ENCODE measurements around the gene TMEM98.
"Not testable (repeated sequence)": the region's sequence is repeated elsewhere in the genome, so short reads cannot be mapped to it uniquely, and the experiment has no call there.

The TMEM98 gene

GRCh38 chr17:32987868-32988267 lies 59.9 kb downstream of the TMEM98 start:
- not testable (repeated sequence) for DNase-seq

GRCh38 chr17:32988481-32989101 lies 60.6 kb downstream of the TMEM98 start:
- DNase-seq, result no peak

- DNase-seq, result no peak
Measured at GRCh38 chr17:32992321-32993033, 64.5 kb downstream of the TMEM98 start.

DNA sequence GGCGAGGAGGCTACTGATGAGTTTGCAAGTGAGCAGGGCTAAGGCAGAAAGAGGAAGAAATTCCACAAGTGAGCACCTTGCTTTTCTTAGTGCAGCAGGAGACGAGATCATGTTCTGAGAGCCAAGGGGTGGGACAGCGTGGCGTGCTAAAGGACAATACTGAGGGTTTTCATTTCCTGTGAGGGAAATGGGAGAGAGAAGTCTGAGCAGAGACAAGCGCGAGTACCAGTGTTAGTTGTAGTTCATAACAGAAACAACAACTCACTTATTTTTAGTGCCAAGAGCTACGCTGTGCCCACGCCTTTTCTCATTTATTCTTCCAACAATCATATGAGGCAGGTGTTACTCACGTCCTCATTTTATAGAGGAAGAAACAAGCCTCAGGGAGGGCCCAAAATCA lies 66.0 kb downstream of the TMEM98 start:
- no peak for DNase-seq

Data from activated T-cell treated with anti-CD3 and anti-CD28 coated beads, Interleukin-2, amount 50 U/mL, for 48 hours (primary cell).